Transverse colon (tissue), 4 donors: Measurements from ENCODE around the gene OR51T1. TPM values are rescaled to one million over a fixed set of nuclear protein-coding genes. Genes with fewer than 3 reads are reported as not detected.

Experiments
- DNase-seq: peaks from one replicate; pipeline ENCODE4 v3.0.0-alpha.2; 2019
- H3K27ac ChIP-seq, 4 donors: fragments of 200-600 bp; sonication (generic); 2 replicates each; pipeline ENCODE4 v1.5.1; 2016 to 2018; ENCODE audit warnings: inconsistent platforms in 4 of 4
- H3K27me3 ChIP-seq: fragments of 200-600 bp; sonication (generic); 2 replicates; pipeline ENCODE4 v1.5.1; 2017; ENCODE audit warnings: inconsistent platforms
- H3K36me3 ChIP-seq, 4 donors: fragments of 200-600 bp; sonication (generic); 2 replicates each; pipeline ENCODE4 v1.5.1; 2017 to 2019; ENCODE audit warnings: inconsistent platforms in 4 of 4
- H3K4me1 ChIP-seq, 4 donors: fragments of 200-600 bp; sonication (generic); 2 replicates each; pipeline ENCODE4 v1.5.1; 2017 to 2020; ENCODE audit warnings: inconsistent platforms in 4 of 4
- H3K4me3 ChIP-seq, 4 donors: fragments of 200-600 bp; sonication (generic); 1 replicate in 1 of 4; 2 replicates in 3 of 4; pipeline versions ENCODE4 v1.5.1 to v1.6.1; 2017 to 2019; ENCODE audit warnings: inconsistent platforms in 4 of 4
- H3K9me3 ChIP-seq, 2 donors: fragments of 200-600 bp; sonication (generic); 2 replicates each; pipeline ENCODE4 v1.5.1; 2017 to 2019; ENCODE audit warnings: inconsistent platforms in 2 of 2
- EP300 ChIP-seq: sonication (generic); formaldehyde crosslinking; IDR thresholded peaks from one replicate; pipeline ENCODE4 v1.6.1; 2017; ENCODE audit warnings: antibody characterized with exemption, low read depth
- POLR2A ChIP-seq: fragments of 450-650 bp; IDR thresholded peaks from one replicate; pipeline ENCODE4 v1.6.1; 2016; ENCODE audit warnings: antibody characterized with exemption, mild to moderate bottlenecking, moderate library complexity
- POLR2AphosphoS5 ChIP-seq, 3 donors: sonication (generic); formaldehyde crosslinking; IDR thresholded peaks; one replicate each; pipeline ENCODE4 v1.6.1; 2016; ENCODE audit warnings: antibody characterized with exemption in 3 of 3
- WGBS, 2 donors: methylation state at CpG; one replicate each; pipeline ENCODE4 v1.1.5; 2018; ENCODE audit warnings: low coverage in 1 of 2; 5-methylcytosine and 5-hydroxymethylcytosine counted together
- in situ Hi-C, 4 donors: fragments of 200-750 bp; cut with MboI; loops; one replicate each; pipeline versions ENCODE4 v1.15.0 to v1.15.1; 2017; ENCODE audit warnings: low sequenced_read_pairs in 3 of 4, low pct_ligation_motif_present in 1 of 4, low pct_unique_long_range_greater_than_20kb in 1 of 4
- intact Hi-C: fragments of 100-400 bp; cut with DNase I; formaldehyde crosslinking; loops from one replicate; pipeline ENCODE4 v1.15.1; 2023; ENCODE audit warnings: low total_unique reads
- total RNA-seq, 4 donors: library from RNA; depleted of rRNA; stranded (reverse); fragments of >200 nt; gene quantifications; one replicate each; pipeline ENCODE4 v1.1.0, GENCODE V29; 2016
- TF ChIP-seq, protein P1 (sequence below), 5 experiments: fragments of 200-600 bp in 3 of 5; fragments of 450-650 bp in 2 of 5; sonication (generic) in 3 of 5; IDR thresholded peaks; 1 replicate in 2 of 5; 2 replicates in 3 of 5; pipeline ENCODE4 v1.5.1; 2016 to 2017; ENCODE audit warnings: antibody characterized with exemption in 5 of 5, inconsistent platforms in 3 of 5, mild to moderate bottlenecking in 2 of 5, moderate library complexity in 1 of 5

The OR51T1 gene
- total RNA-seq, 4 donors from 2014 or later, result not detected

GRCh38 chr11:4882543-4882942 lies 843 bp downstream of the OR51T1 start:
- TF ChIP-seq POLR2A (no peak), EP300 (no peak), POLR2AphosphoS5 (IDR thresholded peaks at IDR 0.05) (no peak)
- TF ChIP-seq, protein P1, sequence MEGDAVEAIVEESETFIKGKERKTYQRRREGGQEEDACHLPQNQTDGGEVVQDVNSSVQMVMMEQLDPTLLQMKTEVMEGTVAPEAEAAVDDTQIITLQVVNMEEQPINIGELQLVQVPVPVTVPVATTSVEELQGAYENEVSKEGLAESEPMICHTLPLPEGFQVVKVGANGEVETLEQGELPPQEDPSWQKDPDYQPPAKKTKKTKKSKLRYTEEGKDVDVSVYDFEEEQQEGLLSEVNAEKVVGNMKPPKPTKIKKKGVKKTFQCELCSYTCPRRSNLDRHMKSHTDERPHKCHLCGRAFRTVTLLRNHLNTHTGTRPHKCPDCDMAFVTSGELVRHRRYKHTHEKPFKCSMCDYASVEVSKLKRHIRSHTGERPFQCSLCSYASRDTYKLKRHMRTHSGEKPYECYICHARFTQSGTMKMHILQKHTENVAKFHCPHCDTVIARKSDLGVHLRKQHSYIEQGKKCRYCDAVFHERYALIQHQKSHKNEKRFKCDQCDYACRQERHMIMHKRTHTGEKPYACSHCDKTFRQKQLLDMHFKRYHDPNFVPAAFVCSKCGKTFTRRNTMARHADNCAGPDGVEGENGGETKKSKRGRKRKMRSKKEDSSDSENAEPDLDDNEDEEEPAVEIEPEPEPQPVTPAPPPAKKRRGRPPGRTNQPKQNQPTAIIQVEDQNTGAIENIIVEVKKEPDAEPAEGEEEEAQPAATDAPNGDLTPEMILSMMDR (IDR thresholded peaks at IDR 0.05), result no peak

GRCh38 chr11:4884361-4884760 lies 2.7 kb downstream of the OR51T1 start:
- DNase-seq, result no peak
- no peaks in the 10 kb centered on the region for H3K27me3 ChIP-seq
- H3K9me3 ChIP-seq, result no peaks in the 10 kb centered on the region
- in situ Hi-C loops, result no loop called here
- TF ChIP-seq EP300 (no peak), POLR2A (no peak), POLR2AphosphoS5 (IDR thresholded peaks at IDR 0.05) (no peak)
- TF ChIP-seq, protein P1 (IDR thresholded peaks at IDR 0.05), result no peak
- H3K4me1 ChIP-seq, result no peaks in the 10 kb centered on the region
- no peaks in the 10 kb centered on the region for H3K36me3 ChIP-seq
- WGBS, 2 donors, result 77 to 87% methylated on average over 3 of the region's 3 CpGs
- intact Hi-C loops, result no loop called here
- no peak overlapping the region for H3K4me3 ChIP-seq
- H3K27ac ChIP-seq, result no peak overlapping the region

More at GRCh38 chr11:4882543-4882942, 843 bp downstream of the OR51T1 start:
- no peaks in the 10 kb centered on the region for H3K27me3 ChIP-seq
- H3K4me3 ChIP-seq, result no peak overlapping the region
- in situ Hi-C loops (no loop called here), intact Hi-C loops (no loop called here)
- H3K9me3 ChIP-seq, result no peaks in the 10 kb centered on the region
- H3K36me3 ChIP-seq, result no peaks in the 10 kb centered on the region
- no peaks in the 10 kb centered on the region for H3K4me1 ChIP-seq
- DNase-seq, result no peak
- WGBS, 2 donors, result 86 to 93% methylated on average over 3 to 5 of the region's 5 CpGs
- no peak overlapping the region for H3K27ac ChIP-seq

- in situ Hi-C loops (no loop called here), intact Hi-C loops (no loop called here)
- Histone ChIP-seq H3K27me3 (no peaks in the 10 kb centered on the region), H3K27ac (no peak overlapping the region), H3K4me3 (no peak overlapping the region), H3K9me3 (no peaks in the 10 kb centered on the region), H3K4me1 (no peaks in the 10 kb centered on the region), H3K36me3 (no peaks in the 10 kb centered on the region)
- TF ChIP-seq POLR2AphosphoS5 (IDR thresholded peaks at IDR 0.05), result no peak
- TF ChIP-seq, protein P1 (IDR thresholded peaks at IDR 0.05), result no peak
- TF ChIP-seq EP300, result no peak
- TF ChIP-seq POLR2A, result no peak
- no peak for DNase-seq
- WGBS, 2 donors, result 20% methylated on average over 3 of the region's 3 CpGs; no CpG with 5 or more reads in 1 of the 2 donors
These were observed 4.5 kb downstream of the OR51T1 start for GRCh38 chr11:4886186-4886585.

DNA sequence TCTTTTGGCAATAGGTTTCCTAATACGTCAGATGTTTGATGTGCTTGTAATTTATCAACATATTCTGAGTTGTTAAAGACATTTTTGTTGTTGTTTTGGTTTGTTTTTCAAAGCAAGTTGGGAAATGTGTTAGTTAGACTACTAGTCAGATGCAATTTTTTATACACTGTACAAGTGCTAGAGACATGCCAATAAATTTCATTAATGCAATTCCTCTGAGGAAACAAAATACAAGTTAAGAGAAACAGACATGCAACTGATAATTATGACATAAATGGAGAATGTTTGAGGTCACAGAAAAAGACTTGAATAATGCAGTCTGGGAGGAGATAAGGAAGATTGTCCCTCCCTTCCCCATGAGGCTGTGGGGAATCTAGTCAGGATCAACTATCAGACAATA lies 5.9 kb downstream of the OR51T1 start:
- in situ Hi-C loops (no loop called here), intact Hi-C loops (no loop called here)
- Histone ChIP-seq H3K4me1 (no peaks in the 10 kb centered on the region), H3K36me3 (no peaks in the 10 kb centered on the region), H3K27me3 (no peaks in the 10 kb centered on the region), H3K27ac (no peak overlapping the region), H3K9me3 (no peaks in the 10 kb centered on the region), H3K4me3 (no peak overlapping the region)
- no peak for DNase-seq
- 0% methylated on average over 1 of the region's 1 CpG for WGBS, 2 donors
- TF ChIP-seq, protein P1 (IDR thresholded peaks at IDR 0.05), result no peak
- TF ChIP-seq EP300 (no peak), POLR2AphosphoS5 (IDR thresholded peaks at IDR 0.05) (no peak), POLR2A (no peak)
